ENCODE data around the gene HS1BP3. TPM values are rescaled to one million over a fixed set of nuclear protein-coding genes. Genes with fewer than 3 reads are reported as not detected.
A peak's percentile ranks its signal among the peaks of the same experiment; 100 is the strongest.

HS1BP3 gene
- total RNA-seq, 4 donors from 2014 or later = 7.1 to 41.8 (median 28.4) TPM

DNA sequence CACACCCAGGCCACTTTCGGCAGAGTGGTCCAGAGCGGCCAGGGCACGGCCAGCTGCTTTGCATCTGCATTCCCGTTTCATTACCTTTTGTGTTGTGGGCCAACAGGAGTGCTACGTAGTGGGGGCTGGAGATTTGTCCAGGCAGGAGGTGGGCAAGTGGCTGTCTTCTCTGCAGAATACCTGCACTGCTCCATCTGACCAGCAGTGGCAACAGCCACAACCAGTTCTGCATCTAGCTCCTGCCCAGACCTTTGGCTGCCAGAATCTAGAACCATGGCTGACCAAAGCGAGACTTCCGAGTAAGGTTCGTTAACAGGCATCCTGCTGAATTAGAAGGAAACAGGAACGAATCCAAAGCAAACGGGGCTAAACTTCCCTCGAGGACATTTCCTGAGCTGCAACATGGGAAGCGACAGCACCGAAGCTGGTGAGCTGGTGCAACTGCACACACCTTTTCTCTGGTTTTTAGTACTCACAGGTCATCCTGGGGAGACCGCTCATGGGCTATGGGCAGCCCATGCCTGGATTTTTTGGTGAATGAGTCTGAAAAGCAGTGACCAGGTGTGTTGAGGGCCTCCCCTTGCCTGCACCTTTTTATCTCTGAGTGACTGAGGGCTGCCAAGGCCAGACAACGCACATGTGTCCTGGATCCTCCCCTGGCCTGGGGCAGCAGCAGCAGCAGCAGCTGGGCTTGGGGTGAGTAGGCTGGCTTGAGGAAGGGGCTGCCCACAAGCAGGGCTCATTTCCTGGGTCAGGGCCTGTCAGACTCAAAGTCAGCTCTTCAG lies 26.6 kb upstream of the HS1BP3 start:
- intact Hi-C loops (cut with DNase I; ENCODE audit: low total_unique reads) = no loop called here
- DNase-seq = no peak
- H3K36me3 ChIP-seq = no peaks in the 10 kb centered on the region
- no peak overlapping the region for H3K4me3 ChIP-seq
- H3K27me3 ChIP-seq = no peaks in the 10 kb centered on the region
- H3K9me3 ChIP-seq = no peaks in the 10 kb centered on the region
- H3K4me1 ChIP-seq = peaks cover 4 to 11% of the 10 kb centered on the region in 2 donors
- no peak for TF ChIP-seq POLR2A (IDR thresholded peaks at IDR 0.05)
- TF ChIP-seq, protein P1, sequence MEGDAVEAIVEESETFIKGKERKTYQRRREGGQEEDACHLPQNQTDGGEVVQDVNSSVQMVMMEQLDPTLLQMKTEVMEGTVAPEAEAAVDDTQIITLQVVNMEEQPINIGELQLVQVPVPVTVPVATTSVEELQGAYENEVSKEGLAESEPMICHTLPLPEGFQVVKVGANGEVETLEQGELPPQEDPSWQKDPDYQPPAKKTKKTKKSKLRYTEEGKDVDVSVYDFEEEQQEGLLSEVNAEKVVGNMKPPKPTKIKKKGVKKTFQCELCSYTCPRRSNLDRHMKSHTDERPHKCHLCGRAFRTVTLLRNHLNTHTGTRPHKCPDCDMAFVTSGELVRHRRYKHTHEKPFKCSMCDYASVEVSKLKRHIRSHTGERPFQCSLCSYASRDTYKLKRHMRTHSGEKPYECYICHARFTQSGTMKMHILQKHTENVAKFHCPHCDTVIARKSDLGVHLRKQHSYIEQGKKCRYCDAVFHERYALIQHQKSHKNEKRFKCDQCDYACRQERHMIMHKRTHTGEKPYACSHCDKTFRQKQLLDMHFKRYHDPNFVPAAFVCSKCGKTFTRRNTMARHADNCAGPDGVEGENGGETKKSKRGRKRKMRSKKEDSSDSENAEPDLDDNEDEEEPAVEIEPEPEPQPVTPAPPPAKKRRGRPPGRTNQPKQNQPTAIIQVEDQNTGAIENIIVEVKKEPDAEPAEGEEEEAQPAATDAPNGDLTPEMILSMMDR (IDR thresholded peaks at IDR 0.05) = no peak
- no peak overlapping the region for H3K27ac ChIP-seq

DNA sequence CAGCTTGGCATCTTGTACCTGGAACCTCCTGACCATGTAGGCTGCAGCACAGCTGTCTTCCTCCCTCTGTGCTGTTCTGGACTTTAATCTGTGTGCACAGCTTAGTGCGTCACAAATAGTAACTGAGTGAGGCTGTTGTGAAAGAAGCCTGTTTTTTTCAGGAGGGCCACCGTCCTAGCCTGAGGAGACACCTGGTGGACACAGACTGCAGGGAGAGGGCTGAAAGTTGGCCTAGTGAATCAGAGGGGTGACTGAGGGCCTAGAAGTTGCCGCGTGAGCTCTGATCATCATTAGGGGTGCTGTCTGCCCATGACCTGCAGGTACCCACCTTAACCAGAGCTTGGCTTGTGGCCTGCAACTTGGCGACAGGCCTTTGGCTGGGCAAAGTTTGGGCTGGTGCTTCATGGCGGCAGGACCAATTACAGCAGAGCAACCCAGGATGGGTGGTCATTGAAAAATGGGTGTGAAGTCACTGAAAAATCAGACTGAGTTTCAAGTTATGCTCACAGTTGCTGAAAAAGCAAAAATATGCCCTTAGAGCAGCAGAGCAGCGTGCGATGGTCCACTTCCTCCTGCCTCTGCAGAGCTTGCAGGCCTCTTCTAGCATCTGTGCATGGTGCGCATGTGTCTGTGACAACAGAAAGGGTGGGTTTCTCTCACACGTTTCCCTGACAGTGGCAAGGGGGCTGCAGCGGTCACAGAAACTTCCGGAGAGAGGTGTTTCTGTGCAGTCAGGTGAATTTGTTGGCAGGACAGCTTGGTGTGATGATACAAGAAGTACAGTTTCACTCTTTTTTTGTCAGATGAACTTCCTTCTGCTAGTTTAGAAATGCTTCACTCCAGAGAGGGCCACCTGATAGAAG lies 25.7 kb upstream of the HS1BP3 start:
- no peak for TF ChIP-seq POLR2A (IDR thresholded peaks at IDR 0.05)
- TF ChIP-seq, protein P1 (IDR thresholded peaks at IDR 0.05) = peak in 3 of 4 experiments; percentile 15 to 49 (median 32)
- Histone ChIP-seq H3K4me3 (no peak overlapping the region), H3K36me3 (no peaks in the 10 kb centered on the region), H3K27me3 (no peaks in the 10 kb centered on the region), H3K27ac (peak overlapping the region in 1 of 2 donors; percentile 62), H3K9me3 (no peaks in the 10 kb centered on the region), H3K4me1 (peaks cover 4 to 11% of the 10 kb centered on the region in 2 donors)
- intact Hi-C loops (cut with DNase I; ENCODE audit: low total_unique reads) = no loop called here
- DNase-seq = no peak

DNA sequence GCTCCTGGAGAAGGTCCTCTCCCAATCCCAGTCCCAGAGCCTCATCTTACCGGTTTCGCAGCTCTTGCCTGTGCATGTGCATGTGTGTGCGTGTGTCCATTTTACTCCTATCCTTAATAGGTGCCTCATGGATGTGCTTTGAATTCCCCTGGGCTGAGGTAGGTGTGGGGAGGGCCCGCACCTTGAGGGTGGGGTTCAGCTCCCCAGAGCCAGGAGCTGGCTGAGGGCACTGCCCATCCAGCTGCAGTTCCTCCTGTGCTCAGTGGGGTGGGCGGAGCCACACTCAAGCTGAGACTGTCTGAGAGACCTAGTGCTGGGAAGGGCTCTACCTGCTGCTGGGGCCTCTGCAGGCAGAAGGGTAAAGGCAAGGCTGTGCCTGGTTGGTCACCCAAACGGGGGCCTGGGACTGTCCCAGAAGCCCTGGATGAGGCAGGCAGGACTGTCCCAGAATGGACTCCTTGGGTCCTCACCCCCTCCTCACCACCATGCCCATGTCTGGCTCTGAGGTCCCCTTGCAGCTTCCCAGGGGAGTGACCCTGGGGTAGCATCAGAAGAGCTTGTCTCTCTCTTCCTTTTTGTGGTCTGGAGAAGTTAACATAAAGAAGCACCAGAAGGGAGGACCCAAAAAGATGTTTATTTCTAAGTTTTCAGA lies 24.9 kb upstream of the HS1BP3 start:
- Histone ChIP-seq H3K9me3 (no peaks in the 10 kb centered on the region), H3K4me3 (no peak overlapping the region), H3K4me1 (peaks cover 4 to 11% of the 10 kb centered on the region in 2 donors), H3K27ac (peak overlapping the region; percentile 62 to 81), H3K27me3 (no peaks in the 10 kb centered on the region), H3K36me3 (no peaks in the 10 kb centered on the region)
- intact Hi-C loops (cut with DNase I; ENCODE audit: low total_unique reads) = no loop called here
- TF ChIP-seq, protein P1 (IDR thresholded peaks at IDR 0.05) = no peak
- TF ChIP-seq POLR2A (IDR thresholded peaks at IDR 0.05) = no peak
- DNase-seq = no peak

DNA sequence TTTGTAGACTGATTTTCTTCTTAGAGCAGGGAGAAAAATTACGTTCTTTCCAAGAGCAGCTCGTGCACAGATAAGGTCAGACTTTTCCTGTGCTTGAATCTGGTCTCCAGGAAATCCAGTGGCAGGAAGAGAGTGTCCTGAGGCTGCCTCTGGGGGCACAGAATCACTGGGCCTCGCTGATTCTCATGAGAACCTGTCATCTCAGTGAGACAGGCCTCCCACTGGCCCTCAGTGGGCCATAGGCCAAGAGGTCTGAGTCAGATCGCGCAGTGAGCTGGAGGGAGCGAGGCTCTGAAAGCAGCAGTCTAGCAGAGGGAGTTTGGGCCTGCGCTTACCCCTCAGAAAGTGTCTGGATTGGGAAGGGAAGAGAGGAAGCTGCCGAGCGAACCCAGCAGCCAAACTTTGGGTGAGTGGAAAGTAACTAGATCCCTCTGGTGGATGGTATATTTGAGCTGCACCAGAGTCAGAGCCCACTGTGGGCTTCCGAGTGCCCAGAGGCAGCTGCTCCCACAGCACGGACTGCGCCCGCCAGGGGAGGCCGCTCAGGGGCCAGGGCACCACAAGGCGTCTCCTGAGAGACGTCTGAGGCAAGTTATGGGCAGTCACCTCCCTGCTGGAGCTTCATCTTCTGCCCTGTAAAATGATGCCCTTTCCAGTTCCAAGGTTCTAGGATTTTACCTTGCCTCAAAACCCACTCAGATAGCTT lies 24.2 kb upstream of the HS1BP3 start:
- H3K36me3 ChIP-seq = no peaks in the 10 kb centered on the region
- intact Hi-C loops (cut with DNase I; ENCODE audit: low total_unique reads) = no loop called here
- no peak overlapping the region for H3K4me3 ChIP-seq
- no peak for TF ChIP-seq POLR2A (IDR thresholded peaks at IDR 0.05)
- TF ChIP-seq, protein P1 (IDR thresholded peaks at IDR 0.05) = no peak
- no peaks in the 10 kb centered on the region for H3K27me3 ChIP-seq
- H3K9me3 ChIP-seq = no peaks in the 10 kb centered on the region
- peak; percentile 79 to 83 for DNase-seq
- H3K27ac ChIP-seq = peak overlapping the region; percentile 62 to 81
- H3K4me1 ChIP-seq = peaks cover 4 to 11% of the 10 kb centered on the region in 2 donors
